Putamen (tissue), 1 donor: ENCODE data around the gene PEMT.

ENCODE experiments used
- DNase-seq: peaks from one replicate; pipeline ENCODE4 v3.0.0-alpha.2; 2016; ENCODE audit warnings: low spot score

The PEMT gene

DNA sequence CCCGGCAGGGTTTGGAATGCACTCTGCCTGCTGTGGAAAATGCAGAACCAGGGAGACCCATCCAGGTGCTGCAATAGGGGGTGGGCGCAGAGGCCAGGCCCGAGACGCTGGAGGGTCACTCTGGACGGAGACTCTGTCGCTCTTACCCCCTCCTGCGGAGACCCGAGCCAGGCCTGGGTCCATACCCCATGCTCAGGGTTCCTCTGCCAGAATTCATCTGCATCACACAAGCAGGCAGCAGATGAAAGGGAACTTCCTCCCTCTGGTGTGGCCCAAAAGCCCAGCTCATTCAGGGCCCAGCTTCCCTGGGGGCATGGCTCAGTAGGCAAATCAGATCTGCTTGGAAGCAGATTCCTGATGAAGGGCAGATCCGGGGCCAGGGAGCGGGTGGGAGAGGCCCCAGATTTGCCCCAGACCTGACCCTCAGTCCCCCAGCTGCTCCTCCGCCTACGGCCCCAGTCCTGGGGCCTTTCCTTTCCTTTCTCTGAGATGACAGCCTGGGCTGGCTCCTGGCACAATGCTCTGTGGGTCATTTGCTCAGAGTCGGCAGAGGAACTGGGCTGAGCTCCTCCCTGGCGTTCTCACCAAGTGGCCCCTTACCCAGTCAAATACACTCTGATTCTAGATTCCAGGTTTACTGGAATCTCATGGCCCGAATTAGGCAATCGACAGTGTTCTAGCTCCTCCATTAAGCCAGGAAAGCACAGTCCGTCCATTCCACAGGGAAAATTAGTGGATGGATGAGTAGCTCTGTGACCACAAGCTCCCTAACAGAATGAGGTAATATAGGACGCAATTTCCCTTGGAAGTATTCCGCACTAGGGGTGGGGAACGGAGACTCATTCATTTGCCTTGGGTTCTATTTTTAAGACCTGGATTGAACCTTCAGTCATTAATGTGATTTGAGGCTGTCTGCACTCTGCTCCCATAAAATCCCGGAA is 76.2 kb downstream of the PEMT start:
- DNase-seq, result no peak

DNA sequence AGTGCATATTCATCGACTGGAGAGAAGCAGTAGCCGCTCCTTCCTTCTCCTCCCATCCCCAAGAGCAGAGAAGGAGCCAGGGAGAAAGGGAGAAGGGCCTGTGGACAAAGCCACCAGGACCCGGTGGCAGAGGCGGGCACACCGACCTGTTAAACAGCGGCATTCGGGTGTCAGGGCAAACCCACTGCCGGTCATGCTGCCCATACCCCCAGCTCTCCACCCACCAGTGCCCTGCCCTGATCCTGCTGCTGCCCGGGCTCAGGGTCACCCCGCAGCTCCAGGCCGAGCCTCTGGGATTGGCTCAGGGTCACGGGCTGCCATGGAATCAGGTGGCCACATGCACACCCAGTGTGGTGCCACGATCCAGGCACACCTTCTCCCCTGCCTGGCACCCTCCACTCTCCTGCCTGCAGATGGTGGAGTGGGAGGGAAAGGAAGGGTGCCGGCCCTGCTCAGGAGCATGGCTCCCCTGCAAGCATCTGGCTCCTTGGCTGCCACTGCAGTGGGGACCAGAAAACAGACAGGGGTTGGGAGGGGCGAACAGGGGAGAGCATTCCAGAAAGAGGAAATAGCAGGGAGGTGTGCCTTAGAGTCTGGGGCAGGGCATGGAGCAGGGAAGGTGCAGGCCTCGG is 77.0 kb downstream of the PEMT start:
- no peak for DNase-seq

- no peak for DNase-seq
Measured at GRCh38 chr17:17513626-17514025, 77.9 kb downstream of the PEMT start.

DNA sequence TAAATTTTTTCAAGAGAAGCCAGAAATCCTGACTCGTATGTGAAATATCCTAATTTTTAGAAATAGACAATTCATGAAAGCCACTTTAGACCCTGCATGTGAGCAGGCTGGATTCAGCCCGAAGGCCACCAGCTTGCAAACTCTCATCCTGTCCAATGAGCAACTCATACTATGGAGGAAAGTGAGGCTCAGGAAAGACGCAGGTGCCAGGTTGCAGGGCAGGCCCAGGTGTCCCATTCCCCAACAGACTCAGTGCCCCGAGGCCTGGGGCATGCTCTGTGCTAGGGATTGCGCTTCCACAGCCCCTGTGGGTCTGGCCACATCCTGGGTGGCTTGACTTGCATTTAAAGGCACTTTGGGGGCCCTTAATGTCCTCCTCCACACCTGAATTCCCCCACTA is 78.6 kb downstream of the PEMT start:
- no peak for DNase-seq

GRCh38 chr17:17511881-17512858 is 79.3 kb downstream of the PEMT start:
- no peak for DNase-seq

DNA sequence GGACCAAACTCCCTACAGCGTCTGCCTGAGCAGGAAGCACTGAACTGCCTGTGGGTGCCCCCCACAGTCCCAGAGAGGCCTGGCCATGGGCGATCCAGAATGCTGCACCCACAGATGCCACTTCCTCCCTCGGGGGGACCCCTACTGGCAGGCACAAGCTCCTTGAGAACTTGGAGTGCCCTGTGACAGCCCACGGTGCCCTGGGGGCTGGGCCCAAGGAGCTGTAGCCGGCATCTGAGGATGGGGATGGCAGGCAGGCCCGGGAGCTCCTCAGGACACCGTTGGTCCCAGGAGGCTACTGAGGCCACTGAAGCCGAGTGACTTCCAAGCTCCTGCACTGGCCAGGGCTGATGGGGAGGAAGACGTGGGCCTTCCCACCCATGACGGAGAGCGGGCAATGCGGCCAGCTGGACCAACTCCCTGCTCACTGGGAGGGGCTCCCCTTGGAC is 80.2 kb downstream of the PEMT start:
- no peak for DNase-seq

DNA sequence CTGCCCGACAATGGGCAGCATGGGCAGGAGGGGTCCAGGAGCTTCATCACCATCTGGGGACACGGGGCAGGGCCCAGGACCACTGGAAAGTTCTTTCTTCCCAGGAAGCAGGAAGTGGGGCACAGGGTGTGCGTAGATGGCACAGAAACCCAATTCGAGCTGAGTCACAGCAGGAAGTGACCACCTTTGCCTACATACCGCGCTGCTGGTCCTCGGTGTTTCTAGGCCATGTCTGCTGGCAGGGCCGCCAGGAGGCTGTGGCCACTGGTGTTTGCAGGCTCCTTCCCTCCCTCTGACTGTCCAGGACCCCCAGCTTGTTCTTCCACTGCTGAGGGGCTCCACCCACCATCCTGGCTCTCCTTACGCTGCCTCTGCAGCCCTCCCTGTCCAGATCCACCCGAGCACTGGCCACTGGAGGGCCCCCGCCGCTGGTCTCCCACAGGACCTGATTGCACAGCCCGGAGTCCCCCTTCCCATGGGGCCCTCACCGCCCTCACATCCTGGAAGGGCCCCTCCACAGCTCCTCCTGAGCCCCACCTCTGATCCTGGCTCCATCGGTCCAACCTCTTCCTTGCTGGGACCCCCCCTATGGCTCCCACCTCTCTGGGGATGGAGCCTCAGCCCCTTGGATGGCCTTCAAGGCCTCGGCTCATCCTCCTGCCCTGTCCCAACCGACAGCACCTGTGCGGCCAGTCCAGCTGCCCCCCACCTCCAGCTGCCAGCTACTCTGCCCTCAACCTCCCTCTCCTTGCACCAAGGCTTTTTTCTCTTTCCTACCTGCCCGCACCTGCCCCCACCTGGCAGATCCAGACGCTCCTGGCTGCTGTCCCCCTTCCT is 80.8 kb downstream of the PEMT start:
- DNase-seq, result no peak

DNA sequence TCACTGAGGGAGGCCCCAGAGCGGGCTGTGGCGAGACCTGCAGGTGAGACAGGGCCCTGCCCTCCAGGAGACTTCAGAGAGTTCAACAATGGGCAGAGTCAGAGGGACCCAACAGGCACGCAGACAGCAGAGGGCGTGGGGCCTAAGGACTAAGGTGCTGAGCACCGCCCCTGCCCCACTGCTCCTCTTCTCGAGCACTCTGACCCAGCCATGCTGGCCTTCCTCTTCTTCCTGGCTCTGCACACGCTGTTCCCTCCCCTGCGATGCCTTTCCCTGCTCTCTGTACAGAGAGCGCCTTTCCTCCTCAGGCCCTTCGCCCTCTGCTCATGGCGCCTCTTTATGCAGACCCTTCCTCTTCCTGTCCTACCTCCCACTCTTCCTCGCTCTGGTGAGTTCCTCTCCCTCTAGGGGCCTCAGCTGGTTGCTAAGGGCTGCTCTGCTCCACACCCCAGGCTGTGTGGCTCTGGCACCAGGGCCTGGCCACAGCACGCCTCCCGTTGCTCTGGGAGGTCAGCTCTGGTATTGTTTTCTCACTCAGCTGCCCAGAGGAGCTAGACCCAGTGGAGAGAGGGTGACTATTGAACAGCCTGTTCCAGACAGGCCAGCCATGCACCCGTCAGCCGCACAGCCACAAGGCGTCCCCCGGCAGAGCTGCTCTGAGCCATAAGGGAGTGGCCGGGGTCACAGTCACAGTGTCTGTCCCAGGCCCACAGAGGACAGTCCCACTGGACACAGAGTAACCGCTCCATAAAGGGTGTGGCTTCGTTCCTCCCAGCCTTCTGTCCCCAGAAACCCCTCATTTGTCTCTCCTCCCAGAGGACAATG is 81.7 kb downstream of the PEMT start:
- no peak for DNase-seq

- no peak for DNase-seq
Measured at GRCh38 chr17:17508646-17509591, 82.6 kb downstream of the PEMT start.

DNA sequence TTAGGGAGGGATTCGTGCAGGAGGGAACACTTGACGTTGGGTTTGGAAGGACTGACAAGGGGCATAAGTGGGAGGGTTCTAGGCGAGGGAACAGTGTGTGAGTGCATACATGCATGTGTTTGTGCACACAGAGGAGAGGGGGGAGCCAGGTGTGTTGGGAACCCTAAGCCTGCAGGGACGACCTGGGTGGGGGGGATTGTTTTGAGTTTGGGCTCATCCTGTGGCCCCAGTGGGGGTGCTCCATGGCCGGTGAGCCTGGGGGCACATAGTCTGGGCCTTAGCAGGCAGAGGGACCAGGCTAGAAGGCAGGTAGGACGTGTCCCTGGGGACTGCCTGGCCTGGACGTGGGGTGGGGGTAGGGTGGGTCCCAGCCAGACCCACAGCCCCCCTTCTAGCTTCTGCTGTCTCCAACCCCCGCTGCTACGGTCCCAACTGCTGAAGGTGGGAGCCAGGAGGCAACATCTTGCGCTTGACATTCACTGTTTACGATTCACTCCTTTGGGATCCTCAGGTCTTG is 83.4 kb downstream of the PEMT start:
- no peak for DNase-seq

DNA sequence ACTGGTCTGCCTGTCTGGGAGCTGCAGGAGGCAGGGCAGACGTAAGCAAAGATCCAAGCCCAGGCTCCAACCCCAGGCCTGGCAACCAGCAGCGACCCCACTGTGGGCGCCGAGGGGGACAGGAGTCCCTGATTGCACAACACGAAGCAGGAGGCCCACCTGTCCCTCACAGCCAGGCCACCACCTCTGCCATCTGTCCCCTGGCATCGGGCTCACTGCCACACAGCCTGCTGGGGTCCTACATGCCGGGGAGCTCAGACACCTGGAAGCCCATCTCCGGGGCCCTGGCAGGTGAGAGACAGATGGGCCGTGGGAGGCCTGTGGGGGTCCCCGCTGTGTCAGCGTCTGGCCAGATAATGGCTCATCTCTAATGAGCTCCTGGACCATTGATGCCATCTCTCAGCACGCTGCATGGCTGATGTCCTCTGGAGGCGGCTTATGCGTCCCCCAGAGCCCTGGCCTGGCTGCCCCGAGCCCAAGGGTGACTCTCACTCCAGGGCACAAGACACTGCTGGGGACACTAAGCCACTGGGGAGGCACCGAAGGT is 84.0 kb downstream of the PEMT start:
- DNase-seq, result no peak

DNA sequence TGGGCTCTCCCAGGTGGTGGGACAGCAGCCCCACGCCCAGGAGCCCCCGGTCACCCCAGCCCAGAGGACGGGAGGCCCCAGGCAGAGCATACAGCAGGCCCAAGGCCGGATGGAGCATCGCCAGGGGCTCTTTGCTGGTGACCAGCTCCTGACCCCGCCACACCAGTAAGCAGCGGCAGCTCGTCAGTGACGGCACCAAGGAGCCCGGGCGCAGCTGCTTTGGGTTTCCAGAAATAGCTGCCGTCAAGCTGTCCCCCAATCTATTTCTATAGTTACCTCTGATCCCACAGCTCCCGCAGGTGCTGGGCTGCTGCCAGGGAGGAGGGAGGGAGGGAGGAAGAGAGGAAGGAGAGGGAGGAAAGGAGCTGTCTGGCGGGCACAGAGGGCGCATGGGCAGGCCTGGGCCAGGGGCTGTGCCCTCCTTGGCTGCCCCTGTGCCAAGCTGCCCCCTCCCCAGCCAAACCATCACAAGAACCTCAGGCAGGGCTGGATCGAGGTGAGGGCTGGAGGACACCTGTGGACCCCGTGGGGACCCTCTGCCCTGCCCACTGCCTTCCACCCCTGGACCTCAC is 84.5 kb downstream of the PEMT start:
- DNase-seq, result peak; percentile 60

DNA sequence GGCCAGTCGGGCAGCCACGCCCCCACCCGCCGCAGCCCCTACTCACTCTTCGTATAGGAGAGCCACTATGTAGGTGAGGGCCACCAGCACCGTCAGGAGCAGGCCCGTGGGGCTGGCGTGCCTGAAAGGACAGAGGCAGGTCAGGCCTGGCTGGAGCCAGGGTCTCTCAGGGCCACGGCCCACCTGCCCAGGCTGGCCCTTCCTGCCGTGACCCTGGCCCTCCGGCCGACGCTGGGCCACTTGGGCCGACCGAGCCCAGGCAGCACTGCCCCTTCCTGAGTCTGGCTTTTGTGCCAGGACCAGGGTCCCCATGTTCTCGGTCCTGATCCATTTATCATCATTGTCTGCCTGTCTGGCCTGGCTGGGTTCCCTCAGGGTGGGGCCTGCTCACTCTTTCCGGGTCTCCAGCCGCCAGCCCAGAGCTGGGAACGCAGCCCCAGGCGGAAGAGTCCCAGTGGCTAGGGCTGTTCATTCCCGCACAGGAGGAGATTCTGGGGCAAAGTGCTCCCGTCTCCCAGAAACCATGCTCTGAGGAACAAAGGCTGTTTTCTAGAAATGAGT is 85.2 kb downstream of the PEMT start:
- no peak for DNase-seq

DNA sequence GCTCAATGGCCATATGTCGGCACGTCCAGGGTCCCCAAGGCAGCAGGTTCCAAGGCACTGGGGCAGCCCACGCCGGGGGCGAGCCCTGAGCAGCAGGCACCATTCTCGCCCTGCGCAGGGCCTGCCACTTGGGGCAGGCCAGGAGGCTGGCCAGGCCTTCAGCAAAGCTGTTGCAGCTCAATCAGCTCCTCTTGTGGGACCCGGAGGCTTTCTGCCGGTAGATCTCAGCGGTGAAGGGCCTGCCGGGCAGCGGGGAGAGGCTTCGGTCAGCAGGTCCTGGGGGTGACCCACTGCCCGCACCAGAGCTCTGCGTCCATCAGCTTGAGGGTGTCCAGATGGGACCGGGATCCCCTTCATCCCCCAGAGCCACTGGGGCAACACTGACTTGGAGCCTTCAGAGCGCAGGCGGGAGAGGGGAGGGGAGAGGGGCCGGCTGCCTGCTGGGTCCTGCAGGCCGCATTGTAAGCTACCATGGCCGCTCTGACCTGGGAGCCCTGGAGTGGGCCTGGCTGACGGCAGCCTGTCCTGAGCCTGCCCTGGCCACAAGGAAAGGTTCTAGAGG is 85.8 kb downstream of the PEMT start:
- no peak for DNase-seq

- no peak for DNase-seq
Measured at GRCh38 chr17:17505151-17505550, 86.4 kb downstream of the PEMT start.

GRCh38 chr17:17504341-17505140 is 87.0 kb downstream of the PEMT start:
- DNase-seq, result no peak
